Nephron (organoid): Measurements from ENCODE around the gene SULF2.

Experiments
- H3K27ac Mint-ChIP-seq, 3 experiments: 2 replicates each; pipeline ENCODE4 v1.8.0; 2020; ENCODE audit warnings: mixed read lengths in 3 of 3, mild to moderate bottlenecking in 2 of 3, moderate library complexity in 1 of 3
- H3K27me3 Mint-ChIP-seq: 2 replicates; pipeline ENCODE4 v1.8.0; 2021; ENCODE audit warnings: low read depth, mild to moderate bottlenecking, moderate library complexity, mixed read lengths
- H3K36me3 Mint-ChIP-seq: 2 replicates; pipeline ENCODE4 v1.8.0; 2020; ENCODE audit warnings: low read depth, mixed read lengths
- H3K4me1 Mint-ChIP-seq: 2 replicates; pipeline ENCODE4 v1.8.0; 2020; ENCODE audit warnings: mixed read lengths
- H3K4me3 Mint-ChIP-seq, 3 experiments: 2 replicates each; pipeline ENCODE4 v1.8.0; 2020; ENCODE audit warnings: mild to moderate bottlenecking in 3 of 3, mixed read lengths in 3 of 3, moderate library complexity in 2 of 3
- H3K9me3 Mint-ChIP-seq: 2 replicates; pipeline ENCODE4 v1.8.0; 2020; ENCODE audit warnings: mixed read lengths
- TF ChIP-seq, protein P1 (sequence below), 3 experiments: fragments of 200-600 bp; sonication (generic); IDR thresholded peaks; one replicate each; pipeline ENCODE4 v1.5.0; 2021; ENCODE audit warnings: antibody characterized with exemption in 3 of 3; ENCODE audit not compliant: unreplicated experiment in 3 of 3

SULF2 gene

DNA sequence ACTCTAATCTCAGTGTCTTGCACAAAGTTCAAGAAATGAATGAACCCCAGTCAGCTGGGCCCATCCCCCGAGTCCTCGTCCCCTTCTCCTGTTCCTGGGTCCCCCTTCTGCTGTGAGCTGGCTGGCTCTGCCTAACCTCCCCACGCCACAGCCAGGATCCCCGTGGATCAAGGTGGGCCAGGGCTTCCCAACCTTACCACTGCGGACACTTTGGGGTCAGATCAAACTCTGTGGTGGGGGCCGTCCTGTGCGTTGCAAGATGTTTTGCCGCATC is 116.2 kb downstream of the SULF2 start:
- Mint-ChIP-seq H3K9me3 (no peaks in the 10 kb centered on the region), H3K4me1 (peaks cover 6% of the 10 kb centered on the region), H3K4me3 (no peak overlapping the region), H3K27me3 (peaks cover 8% of the 10 kb centered on the region), H3K27ac (peak overlapping the region in 1 of 3 experiments; percentile 5), H3K36me3 (peaks cover 27% of the 10 kb centered on the region)
- TF ChIP-seq, protein P1, sequence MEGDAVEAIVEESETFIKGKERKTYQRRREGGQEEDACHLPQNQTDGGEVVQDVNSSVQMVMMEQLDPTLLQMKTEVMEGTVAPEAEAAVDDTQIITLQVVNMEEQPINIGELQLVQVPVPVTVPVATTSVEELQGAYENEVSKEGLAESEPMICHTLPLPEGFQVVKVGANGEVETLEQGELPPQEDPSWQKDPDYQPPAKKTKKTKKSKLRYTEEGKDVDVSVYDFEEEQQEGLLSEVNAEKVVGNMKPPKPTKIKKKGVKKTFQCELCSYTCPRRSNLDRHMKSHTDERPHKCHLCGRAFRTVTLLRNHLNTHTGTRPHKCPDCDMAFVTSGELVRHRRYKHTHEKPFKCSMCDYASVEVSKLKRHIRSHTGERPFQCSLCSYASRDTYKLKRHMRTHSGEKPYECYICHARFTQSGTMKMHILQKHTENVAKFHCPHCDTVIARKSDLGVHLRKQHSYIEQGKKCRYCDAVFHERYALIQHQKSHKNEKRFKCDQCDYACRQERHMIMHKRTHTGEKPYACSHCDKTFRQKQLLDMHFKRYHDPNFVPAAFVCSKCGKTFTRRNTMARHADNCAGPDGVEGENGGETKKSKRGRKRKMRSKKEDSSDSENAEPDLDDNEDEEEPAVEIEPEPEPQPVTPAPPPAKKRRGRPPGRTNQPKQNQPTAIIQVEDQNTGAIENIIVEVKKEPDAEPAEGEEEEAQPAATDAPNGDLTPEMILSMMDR (IDR thresholded peaks at IDR 0.05; ENCODE audit: unreplicated experiment in 3 of 3): no peak

DNA sequence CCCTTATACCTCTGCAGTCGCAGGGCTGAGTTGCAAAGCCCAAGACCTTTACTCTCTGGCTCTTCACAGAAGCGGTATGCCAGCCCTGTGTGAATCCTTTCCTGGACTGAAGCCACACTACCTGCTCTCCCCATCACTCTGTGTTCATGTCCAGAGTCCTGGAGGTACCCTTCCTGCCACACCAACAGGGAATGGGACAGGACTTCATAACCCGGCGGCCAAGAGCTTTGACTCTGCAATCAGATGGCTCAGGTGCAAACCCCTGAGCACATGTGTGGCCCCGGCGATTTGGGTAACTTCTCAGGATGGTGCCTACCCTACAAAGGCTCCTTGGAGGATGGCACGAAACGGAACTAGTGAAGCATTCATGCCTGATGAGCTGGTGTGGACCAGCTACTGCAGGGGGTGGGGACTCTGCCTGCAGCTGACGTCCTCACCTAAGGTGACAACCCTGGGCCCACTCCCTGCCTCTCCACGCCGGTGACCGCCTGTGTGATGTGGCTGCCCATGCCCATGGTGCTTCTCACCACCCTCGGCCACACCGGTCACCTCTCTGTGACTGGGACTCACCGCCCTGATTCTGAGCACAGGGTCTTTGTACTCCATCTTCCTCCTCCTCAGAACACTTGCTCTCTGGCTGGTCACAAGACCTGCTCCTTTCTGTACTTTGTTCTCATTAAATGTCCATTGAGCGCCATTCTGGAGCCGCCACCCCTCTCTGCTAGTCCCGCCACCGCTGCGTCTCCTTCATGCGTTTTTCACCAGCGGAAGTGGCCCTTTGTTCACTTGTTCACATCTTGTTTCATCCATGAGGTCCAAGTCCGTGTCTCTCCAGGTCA is 116.7 kb downstream of the SULF2 start:
- TF ChIP-seq, protein P1 (IDR thresholded peaks at IDR 0.05; ENCODE audit: unreplicated experiment in 3 of 3): no peak
- peaks cover 8% of the 10 kb centered on the region for H3K27me3 Mint-ChIP-seq
- peaks cover 11% of the 10 kb centered on the region for H3K4me1 Mint-ChIP-seq
- no peak overlapping the region for H3K4me3 Mint-ChIP-seq
- no peaks in the 10 kb centered on the region for H3K9me3 Mint-ChIP-seq
- H3K27ac Mint-ChIP-seq: peak overlapping the region in 1 of 3 experiments; percentile 54
- peaks cover 31% of the 10 kb centered on the region for H3K36me3 Mint-ChIP-seq

DNA sequence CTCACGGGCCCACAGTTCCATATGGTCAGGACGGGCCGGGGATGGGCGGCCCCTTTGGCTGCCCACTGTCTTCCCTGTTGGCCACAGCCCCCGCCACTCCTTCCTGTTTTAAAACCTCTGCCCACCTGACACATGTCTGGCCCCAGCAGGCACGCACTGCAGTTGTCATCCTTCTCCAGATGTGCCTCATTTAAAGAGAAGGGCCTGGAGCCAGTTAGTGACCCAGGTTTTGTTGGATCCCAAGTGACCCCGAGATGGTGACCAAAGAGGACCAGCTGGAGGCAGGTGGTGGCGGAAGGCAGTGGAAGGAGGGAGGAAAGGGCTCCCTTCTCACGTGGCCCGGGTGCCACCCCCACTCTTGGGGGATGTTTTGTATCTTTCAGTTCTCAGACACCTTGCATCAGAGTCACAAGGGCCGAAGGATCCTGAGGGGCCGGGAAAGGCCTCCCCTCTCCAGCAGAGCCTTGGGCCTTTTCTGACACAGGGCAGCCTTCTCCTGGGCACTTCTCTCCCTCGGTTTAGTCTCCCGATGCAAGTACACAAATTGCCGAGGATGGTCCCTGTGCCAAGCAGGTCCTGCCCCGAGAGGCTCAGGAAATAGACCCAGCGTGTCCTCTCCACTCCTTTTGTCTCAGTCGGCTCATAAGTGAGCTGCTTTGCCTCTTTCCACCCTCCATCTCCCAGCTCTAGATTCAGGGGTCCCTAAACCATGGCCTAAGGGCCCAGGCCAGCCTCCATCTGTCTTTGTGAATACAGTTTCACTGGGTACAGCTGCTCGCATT is 117.6 kb downstream of the SULF2 start:
- Mint-ChIP-seq H3K4me3 (no peak overlapping the region), H3K27ac (peak overlapping the region in 1 of 3 experiments; percentile 54)

DNA sequence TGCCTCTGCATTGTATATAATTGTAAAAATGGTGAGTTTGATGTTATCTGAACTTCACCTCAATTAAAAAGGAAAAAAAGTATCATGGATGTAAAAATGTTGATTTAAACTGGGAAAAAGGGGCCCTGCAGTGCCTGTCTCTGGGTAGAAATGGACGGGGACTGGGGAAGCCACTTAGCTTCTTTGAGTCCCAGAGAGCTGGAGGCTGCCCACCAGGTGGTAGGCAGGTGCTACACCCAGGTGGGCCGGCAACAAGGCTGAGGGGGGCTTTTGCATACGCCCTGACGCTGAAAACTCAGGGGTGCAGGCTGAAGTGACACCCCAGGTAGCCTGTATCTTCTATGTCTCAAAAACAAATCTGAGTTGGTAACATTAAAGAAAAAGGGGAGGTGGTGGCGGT is 118.2 kb downstream of the SULF2 start:
- Mint-ChIP-seq H3K27ac (no peak overlapping the region), H3K36me3 (peaks cover 24% of the 10 kb centered on the region), H3K27me3 (peaks cover 3% of the 10 kb centered on the region)

More for the DNA sequence above, 117.6 kb downstream of the SULF2 start:
- H3K36me3 Mint-ChIP-seq: peaks cover 26% of the 10 kb centered on the region
- peaks cover 12% of the 10 kb centered on the region for H3K4me1 Mint-ChIP-seq
- H3K27me3 Mint-ChIP-seq: peaks cover 8% of the 10 kb centered on the region
- TF ChIP-seq, protein P1 (IDR thresholded peaks at IDR 0.05; ENCODE audit: unreplicated experiment in 3 of 3): no peak
- H3K9me3 Mint-ChIP-seq: no peaks in the 10 kb centered on the region

DNA sequence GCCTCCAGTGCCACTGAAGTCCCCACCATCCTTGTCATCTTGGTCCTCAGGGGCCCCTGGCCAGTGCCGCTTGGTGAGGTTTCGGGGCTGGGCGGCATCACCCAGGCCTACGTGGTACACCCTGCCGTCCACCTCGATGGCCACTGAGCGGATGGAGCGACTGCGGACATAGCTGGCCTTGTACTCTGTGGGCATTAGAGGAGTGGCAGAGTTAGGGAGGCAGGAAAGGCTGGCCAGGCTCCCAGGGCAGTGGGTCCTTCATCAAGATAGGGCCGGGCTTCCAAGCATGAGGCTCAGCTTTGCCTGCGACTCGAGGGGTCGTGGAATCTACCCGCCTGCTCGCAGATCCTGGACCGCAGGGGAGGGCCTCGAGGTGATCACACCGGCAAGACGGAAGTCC is 119.0 kb downstream of the SULF2 start:
- H3K27me3 Mint-ChIP-seq: peaks cover 3% of the 10 kb centered on the region

More for the DNA sequence above, 118.2 kb downstream of the SULF2 start:
- H3K9me3 Mint-ChIP-seq: no peaks in the 10 kb centered on the region
- H3K4me3 Mint-ChIP-seq: no peak overlapping the region
- H3K4me1 Mint-ChIP-seq: peaks cover 12% of the 10 kb centered on the region
- TF ChIP-seq, protein P1 (IDR thresholded peaks at IDR 0.05; ENCODE audit: unreplicated experiment in 3 of 3): no peak

More for the DNA sequence above, 119.0 kb downstream of the SULF2 start:
- Mint-ChIP-seq H3K27ac (no peak overlapping the region), H3K4me3 (no peak overlapping the region), H3K9me3 (no peaks in the 10 kb centered on the region), H3K4me1 (peaks cover 12% of the 10 kb centered on the region), H3K36me3 (peaks cover 28% of the 10 kb centered on the region)
- TF ChIP-seq, protein P1 (IDR thresholded peaks at IDR 0.05; ENCODE audit: unreplicated experiment in 3 of 3): no peak
